Parathyroid adenoma (tissue), 2 donors: Measurements from ENCODE around the gene SLC34A1.

ENCODE experiments used
- H2AFZ ChIP-seq: fragments of 300-600 bp; sonication (generic); one replicate; pipeline ENCODE4 v1.7.0; 2017; ENCODE audit warnings: antibody characterized with exemption, mild to moderate bottlenecking
- H3K27ac ChIP-seq: fragments of 300-600 bp; sonication (generic); one replicate; pipeline ENCODE4 v1.7.0; 2017
- H3K27me3 ChIP-seq: fragments of 300-600 bp; sonication (generic); one replicate; pipeline ENCODE4 v1.7.0; 2017; ENCODE audit warnings: low read length; ENCODE audit not compliant: control insufficient read depth, insufficient read depth
- H3K36me3 ChIP-seq: fragments of 300-600 bp; sonication (generic); one replicate; pipeline ENCODE4 v1.7.0; 2017; ENCODE audit warnings: low read length; ENCODE audit not compliant: control insufficient read depth, insufficient read depth
- H3K4me1 ChIP-seq: fragments of 300-600 bp; sonication (generic); one replicate; pipeline ENCODE4 v1.7.0; 2017; ENCODE audit warnings: control low read depth
- H3K4me2 ChIP-seq: fragments of 300-600 bp; sonication (generic); one replicate; pipeline ENCODE4 v1.7.0; 2017; ENCODE audit warnings: low read length
- H3K4me3 ChIP-seq: fragments of 300-600 bp; sonication (generic); one replicate; pipeline ENCODE4 v1.7.0; 2017; ENCODE audit warnings: low read depth, low read length
- H3K79me2 ChIP-seq: fragments of 300-600 bp; sonication (generic); one replicate; pipeline ENCODE4 v1.7.0; 2017; ENCODE audit warnings: control low read depth
- H3K9ac ChIP-seq: fragments of 300-600 bp; sonication (generic); one replicate; pipeline ENCODE4 v1.7.0; 2017; ENCODE audit warnings: mild to moderate bottlenecking
- H3K9me3 ChIP-seq: fragments of 300-600 bp; sonication (generic); one replicate; pipeline ENCODE4 v1.7.0; 2017; ENCODE audit warnings: low read length; ENCODE audit not compliant: control insufficient read depth
- CTCF ChIP-seq: fragments of 300-600 bp; sonication (generic); IDR thresholded peaks from one replicate; pipeline ENCODE4 v1.7.0; 2017; ENCODE audit warnings: antibody characterized with exemption, mild to moderate bottlenecking
- donor health status: primary hyperparathyroidism.

The SLC34A1 gene

GRCh38 chr5:177442066-177442826, 58.0 kb downstream of the SLC34A1 start:
- no peak for TF ChIP-seq CTCF
- H3K4me1 ChIP-seq: peaks cover 5% of the 10 kb centered on the region
- no peaks in the 10 kb centered on the region for H3K79me2 ChIP-seq
- H3K9me3 ChIP-seq: no peaks in the 10 kb centered on the region
- no peaks in the 10 kb centered on the region for H3K36me3 ChIP-seq
- H3K4me2 ChIP-seq: no peak overlapping the region
- H3K27ac ChIP-seq: no peak overlapping the region
- H3K9ac ChIP-seq: no peak overlapping the region
- H3K4me3 ChIP-seq: no peak overlapping the region
- H3K27me3 ChIP-seq: no peaks in the 10 kb centered on the region
- no peak overlapping the region for H2AFZ ChIP-seq

- no peak overlapping the region for H3K4me2 ChIP-seq
- H3K27ac ChIP-seq: no peak overlapping the region
- no peaks in the 10 kb centered on the region for H3K27me3 ChIP-seq
- no peak overlapping the region for H2AFZ ChIP-seq
- H3K4me1 ChIP-seq: peaks cover 8% of the 10 kb centered on the region
- H3K9ac ChIP-seq: no peak overlapping the region
- H3K4me3 ChIP-seq: no peak overlapping the region
- H3K36me3 ChIP-seq: no peaks in the 10 kb centered on the region
- TF ChIP-seq CTCF: no peak
- no peaks in the 10 kb centered on the region for H3K79me2 ChIP-seq
- H3K9me3 ChIP-seq: no peaks in the 10 kb centered on the region
Measured at GRCh38 chr5:177443144-177443983, 59.1 kb downstream of the SLC34A1 start.

GRCh38 chr5:177444106-177445051, 60.1 kb downstream of the SLC34A1 start:
- Histone ChIP-seq H3K36me3 (no peaks in the 10 kb centered on the region), H3K4me3 (no peak overlapping the region), H3K27me3 (no peaks in the 10 kb centered on the region), H3K9me3 (no peaks in the 10 kb centered on the region), H3K4me2 (no peak overlapping the region), H3K79me2 (no peaks in the 10 kb centered on the region), H3K9ac (no peak overlapping the region), H3K4me1 (peaks cover 8% of the 10 kb centered on the region), H3K27ac (no peak overlapping the region), H2AFZ (no peak overlapping the region)
- no peak for TF ChIP-seq CTCF

GRCh38 chr5:177445052-177445916, 61.0 kb downstream of the SLC34A1 start:
- TF ChIP-seq CTCF: no peak
- no peak overlapping the region for H3K4me3 ChIP-seq
- H3K9ac ChIP-seq: no peak overlapping the region
- no peak overlapping the region for H3K4me2 ChIP-seq
- no peak overlapping the region for H3K27ac ChIP-seq
- H3K4me1 ChIP-seq: peaks cover 8% of the 10 kb centered on the region
- no peaks in the 10 kb centered on the region for H3K36me3 ChIP-seq
- no peaks in the 10 kb centered on the region for H3K9me3 ChIP-seq
- H3K27me3 ChIP-seq: no peaks in the 10 kb centered on the region
- no peaks in the 10 kb centered on the region for H3K79me2 ChIP-seq
- H2AFZ ChIP-seq: no peak overlapping the region
